Gastrocnemius medialis (tissue), 4 donors: ENCODE data around the gene EDN3.

Experiments
- POLR2A ChIP-seq, 2 donors: fragments of 450-650 bp; IDR thresholded peaks; one replicate each; pipeline ENCODE4 v1.6.1; 2017; ENCODE audit warnings: antibody characterized with exemption in 2 of 2, mild to moderate bottlenecking in 2 of 2, moderate library complexity in 2 of 2
- TF ChIP-seq, protein P1 (sequence below), 5 experiments: fragments of 450-650 bp in 3 of 5; fragments of 200-600 bp in 2 of 5; sonication (generic) in 2 of 5; IDR thresholded peaks in 4 of 5; conservative IDR thresholded peaks in 1 of 5; 1 replicate in 4 of 5; 2 replicates in 1 of 5; pipeline ENCODE4 v1.5.1; 2016 to 2019; ENCODE audit warnings: antibody characterized with exemption in 5 of 5, mild to moderate bottlenecking in 3 of 5, moderate library complexity in 3 of 5

- TF ChIP-seq, protein P1, sequence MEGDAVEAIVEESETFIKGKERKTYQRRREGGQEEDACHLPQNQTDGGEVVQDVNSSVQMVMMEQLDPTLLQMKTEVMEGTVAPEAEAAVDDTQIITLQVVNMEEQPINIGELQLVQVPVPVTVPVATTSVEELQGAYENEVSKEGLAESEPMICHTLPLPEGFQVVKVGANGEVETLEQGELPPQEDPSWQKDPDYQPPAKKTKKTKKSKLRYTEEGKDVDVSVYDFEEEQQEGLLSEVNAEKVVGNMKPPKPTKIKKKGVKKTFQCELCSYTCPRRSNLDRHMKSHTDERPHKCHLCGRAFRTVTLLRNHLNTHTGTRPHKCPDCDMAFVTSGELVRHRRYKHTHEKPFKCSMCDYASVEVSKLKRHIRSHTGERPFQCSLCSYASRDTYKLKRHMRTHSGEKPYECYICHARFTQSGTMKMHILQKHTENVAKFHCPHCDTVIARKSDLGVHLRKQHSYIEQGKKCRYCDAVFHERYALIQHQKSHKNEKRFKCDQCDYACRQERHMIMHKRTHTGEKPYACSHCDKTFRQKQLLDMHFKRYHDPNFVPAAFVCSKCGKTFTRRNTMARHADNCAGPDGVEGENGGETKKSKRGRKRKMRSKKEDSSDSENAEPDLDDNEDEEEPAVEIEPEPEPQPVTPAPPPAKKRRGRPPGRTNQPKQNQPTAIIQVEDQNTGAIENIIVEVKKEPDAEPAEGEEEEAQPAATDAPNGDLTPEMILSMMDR (IDR thresholded peaks at IDR 0.05 in 4 of 5, conservative IDR thresholded peaks at IDR 0.05 in 1 of 5) = no peak
- TF ChIP-seq POLR2A (IDR thresholded peaks at IDR 0.05) = no peak
These were observed 40.5 kb upstream of the EDN3 start for GRCh38 chr20:59259946-59260345.
